ENCODE results near the gene AQP9.
A peak's percentile ranks its signal among the peaks of the same experiment; 100 is the strongest.

The AQP9 gene

GRCh38 chr15:58137686-58138085 is 495 bp upstream of the AQP9 start:
- no peak overlapping the region for H3K4me3 ChIP-seq (ENCODE audit: low read depth in 1 of 5, low read length in 5 of 5)
- no peaks in the 10 kb centered on the region for H3K9me3 ChIP-seq (ENCODE audit: control insufficient read depth in 5 of 5, low read length in 5 of 5)
- peaks cover 0 to 23% (median 6%) of the 10 kb centered on the region in 5 donors for H3K4me1 ChIP-seq (ENCODE audit: control insufficient read depth in 5 of 5, insufficient read depth in 5 of 5, low read length in 5 of 5)
- no peak overlapping the region for H3K9ac ChIP-seq (ENCODE audit: low read length in 5 of 5)
- H3K27me3 ChIP-seq (ENCODE audit: control insufficient read depth in 5 of 5, insufficient read depth in 4 of 5, low read length in 5 of 5): no peaks in the 10 kb centered on the region
- no peak overlapping the region for H3K27ac ChIP-seq (ENCODE audit: low read depth, low read length)
- H3K36me3 ChIP-seq (ENCODE audit: control insufficient read depth in 5 of 5, insufficient read depth in 5 of 5, low read length in 5 of 5): no peaks in the 10 kb centered on the region

- peak overlapping the region; percentile 85 for H3K27ac ChIP-seq (ENCODE audit: low read depth, low read length)
- peaks cover 0 to 23% (median 6%) of the 10 kb centered on the region in 5 donors for H3K4me1 ChIP-seq (ENCODE audit: control insufficient read depth in 5 of 5, insufficient read depth in 5 of 5, low read length in 5 of 5)
- H3K27me3 ChIP-seq (ENCODE audit: control insufficient read depth in 5 of 5, insufficient read depth in 4 of 5, low read length in 5 of 5): no peaks in the 10 kb centered on the region
- H3K4me3 ChIP-seq (ENCODE audit: low read depth in 1 of 5, low read length in 5 of 5): peak overlapping the region in 1 of 5 donors; percentile 4
- peak overlapping the region in 2 of 5 donors; percentile 6 to 28 for H3K9ac ChIP-seq (ENCODE audit: low read length in 5 of 5)
- H3K36me3 ChIP-seq (ENCODE audit: control insufficient read depth in 5 of 5, insufficient read depth in 5 of 5, low read length in 5 of 5): no peaks in the 10 kb centered on the region
- no peaks in the 10 kb centered on the region for H3K9me3 ChIP-seq (ENCODE audit: control insufficient read depth in 5 of 5, low read length in 5 of 5)
These were observed 1.3 kb downstream of the AQP9 start for GRCh38 chr15:58139276-58139988.

- Histone ChIP-seq H3K27me3 (ENCODE audit: control insufficient read depth in 5 of 5, insufficient read depth in 4 of 5, low read length in 5 of 5) (no peaks in the 10 kb centered on the region), H3K9ac (ENCODE audit: low read length in 5 of 5) (peak overlapping the region in 2 of 5 donors; percentile 6 to 28), H3K27ac (ENCODE audit: low read depth, low read length) (peak overlapping the region; percentile 85), H3K36me3 (ENCODE audit: control insufficient read depth in 5 of 5, insufficient read depth in 5 of 5, low read length in 5 of 5) (no peaks in the 10 kb centered on the region), H3K4me1 (ENCODE audit: control insufficient read depth in 5 of 5, insufficient read depth in 5 of 5, low read length in 5 of 5) (peaks cover 0 to 23% (median 6%) of the 10 kb centered on the region in 5 donors), H3K4me3 (ENCODE audit: low read depth in 1 of 5, low read length in 5 of 5) (peak overlapping the region in 1 of 5 donors; percentile 4), H3K9me3 (ENCODE audit: control insufficient read depth in 5 of 5, low read length in 5 of 5) (no peaks in the 10 kb centered on the region)
These were observed 1.9 kb downstream of the AQP9 start for GRCh38 chr15:58139989-58140522.

- H3K4me3 ChIP-seq (ENCODE audit: low read depth in 1 of 5, low read length in 5 of 5): no peak overlapping the region
These were observed 3.7 kb downstream of the AQP9 start for GRCh38 chr15:58141894-58142293.

GRCh38 chr15:58142827-58143461 is 4.8 kb downstream of the AQP9 start:
- Histone ChIP-seq H3K36me3 (ENCODE audit: control insufficient read depth in 5 of 5, insufficient read depth in 5 of 5, low read length in 5 of 5) (no peaks in the 10 kb centered on the region), H3K27ac (ENCODE audit: low read depth, low read length) (no peak overlapping the region), H3K27me3 (ENCODE audit: control insufficient read depth in 5 of 5, insufficient read depth in 4 of 5, low read length in 5 of 5) (peaks cover 0 to 2% (median 0%) of the 10 kb centered on the region in 5 donors), H3K9ac (ENCODE audit: low read length in 5 of 5) (no peak overlapping the region), H3K4me3 (ENCODE audit: low read depth in 1 of 5, low read length in 5 of 5) (no peak overlapping the region), H3K9me3 (ENCODE audit: control insufficient read depth in 5 of 5, low read length in 5 of 5) (no peaks in the 10 kb centered on the region), H3K4me1 (ENCODE audit: control insufficient read depth in 5 of 5, insufficient read depth in 5 of 5, low read length in 5 of 5) (peaks cover 0 to 24% (median 12%) of the 10 kb centered on the region in 5 donors)

More at GRCh38 chr15:58141894-58142293, 3.7 kb downstream of the AQP9 start:
- no peaks in the 10 kb centered on the region for H3K27me3 ChIP-seq (ENCODE audit: control insufficient read depth in 5 of 5, insufficient read depth in 4 of 5, low read length in 5 of 5)
- no peaks in the 10 kb centered on the region for H3K36me3 ChIP-seq (ENCODE audit: control insufficient read depth in 5 of 5, insufficient read depth in 5 of 5, low read length in 5 of 5)
- H3K27ac ChIP-seq (ENCODE audit: low read depth, low read length): no peak overlapping the region
- peaks cover 0 to 27% (median 6%) of the 10 kb centered on the region in 5 donors for H3K4me1 ChIP-seq (ENCODE audit: control insufficient read depth in 5 of 5, insufficient read depth in 5 of 5, low read length in 5 of 5)
- no peaks in the 10 kb centered on the region for H3K9me3 ChIP-seq (ENCODE audit: control insufficient read depth in 5 of 5, low read length in 5 of 5)
- no peak overlapping the region for H3K9ac ChIP-seq (ENCODE audit: low read length in 5 of 5)

- Histone ChIP-seq H3K9me3 (ENCODE audit: control insufficient read depth in 5 of 5, low read length in 5 of 5) (no peaks in the 10 kb centered on the region), H3K4me1 (ENCODE audit: control insufficient read depth in 5 of 5, insufficient read depth in 5 of 5, low read length in 5 of 5) (peaks cover 0 to 7% (median 2%) of the 10 kb centered on the region in 5 donors), H3K4me3 (ENCODE audit: low read depth in 1 of 5, low read length in 5 of 5) (no peak overlapping the region), H3K27me3 (ENCODE audit: control insufficient read depth in 5 of 5, insufficient read depth in 4 of 5, low read length in 5 of 5) (peaks cover 0 to 2% (median 0%) of the 10 kb centered on the region in 5 donors), H3K36me3 (ENCODE audit: control insufficient read depth in 5 of 5, insufficient read depth in 5 of 5, low read length in 5 of 5) (no peaks in the 10 kb centered on the region), H3K27ac (ENCODE audit: low read depth, low read length) (no peak overlapping the region), H3K9ac (ENCODE audit: low read length in 5 of 5) (no peak overlapping the region)
These were observed 7.4 kb downstream of the AQP9 start for GRCh38 chr15:58145606-58146005.

GRCh38 chr15:58146211-58146610 is 8.0 kb downstream of the AQP9 start:
- Histone ChIP-seq H3K4me1 (ENCODE audit: control insufficient read depth in 5 of 5, insufficient read depth in 5 of 5, low read length in 5 of 5) (peaks cover 0 to 7% (median 2%) of the 10 kb centered on the region in 5 donors), H3K27ac (ENCODE audit: low read depth, low read length) (no peak overlapping the region)

GRCh38 chr15:58146749-58147148 is 8.6 kb downstream of the AQP9 start:
- H3K9me3 ChIP-seq (ENCODE audit: control insufficient read depth in 5 of 5, low read length in 5 of 5): no peaks in the 10 kb centered on the region
- H3K36me3 ChIP-seq (ENCODE audit: control insufficient read depth in 5 of 5, insufficient read depth in 5 of 5, low read length in 5 of 5): no peaks in the 10 kb centered on the region
- no peak overlapping the region for H3K27ac ChIP-seq (ENCODE audit: low read depth, low read length)
- no peak overlapping the region for H3K9ac ChIP-seq (ENCODE audit: low read length in 5 of 5)
- peaks cover 0 to 7% (median 2%) of the 10 kb centered on the region in 5 donors for H3K4me1 ChIP-seq (ENCODE audit: control insufficient read depth in 5 of 5, insufficient read depth in 5 of 5, low read length in 5 of 5)
- no peak overlapping the region for H3K4me3 ChIP-seq (ENCODE audit: low read depth in 1 of 5, low read length in 5 of 5)
- peaks cover 0 to 2% (median 0%) of the 10 kb centered on the region in 5 donors for H3K27me3 ChIP-seq (ENCODE audit: control insufficient read depth in 5 of 5, insufficient read depth in 4 of 5, low read length in 5 of 5)

More at GRCh38 chr15:58146211-58146610, 8.0 kb downstream of the AQP9 start:
- H3K9ac ChIP-seq (ENCODE audit: low read length in 5 of 5): no peak overlapping the region
- peaks cover 0 to 2% (median 0%) of the 10 kb centered on the region in 5 donors for H3K27me3 ChIP-seq (ENCODE audit: control insufficient read depth in 5 of 5, insufficient read depth in 4 of 5, low read length in 5 of 5)
- no peaks in the 10 kb centered on the region for H3K9me3 ChIP-seq (ENCODE audit: control insufficient read depth in 5 of 5, low read length in 5 of 5)
- H3K4me3 ChIP-seq (ENCODE audit: low read depth in 1 of 5, low read length in 5 of 5): no peak overlapping the region
- no peaks in the 10 kb centered on the region for H3K36me3 ChIP-seq (ENCODE audit: control insufficient read depth in 5 of 5, insufficient read depth in 5 of 5, low read length in 5 of 5)

GRCh38 chr15:58147171-58147611 is 9.0 kb downstream of the AQP9 start:
- no peak overlapping the region for H3K4me3 ChIP-seq (ENCODE audit: low read depth in 1 of 5, low read length in 5 of 5)
- H3K4me1 ChIP-seq (ENCODE audit: control insufficient read depth in 5 of 5, insufficient read depth in 5 of 5, low read length in 5 of 5): peaks cover 0 to 7% (median 2%) of the 10 kb centered on the region in 5 donors
- no peak overlapping the region for H3K27ac ChIP-seq (ENCODE audit: low read depth, low read length)
- H3K27me3 ChIP-seq (ENCODE audit: control insufficient read depth in 5 of 5, insufficient read depth in 4 of 5, low read length in 5 of 5): peaks cover 0 to 2% (median 0%) of the 10 kb centered on the region in 5 donors
- H3K36me3 ChIP-seq (ENCODE audit: control insufficient read depth in 5 of 5, insufficient read depth in 5 of 5, low read length in 5 of 5): no peaks in the 10 kb centered on the region
- H3K9ac ChIP-seq (ENCODE audit: low read length in 5 of 5): no peak overlapping the region
- no peaks in the 10 kb centered on the region for H3K9me3 ChIP-seq (ENCODE audit: control insufficient read depth in 5 of 5, low read length in 5 of 5)

- H3K9ac ChIP-seq (ENCODE audit: low read length in 5 of 5): no peak overlapping the region
- no peaks in the 10 kb centered on the region for H3K36me3 ChIP-seq (ENCODE audit: control insufficient read depth in 5 of 5, insufficient read depth in 5 of 5, low read length in 5 of 5)
- peaks cover 0 to 2% (median 0%) of the 10 kb centered on the region in 5 donors for H3K27me3 ChIP-seq (ENCODE audit: control insufficient read depth in 5 of 5, insufficient read depth in 4 of 5, low read length in 5 of 5)
- peaks cover 0 to 7% (median 2%) of the 10 kb centered on the region in 5 donors for H3K4me1 ChIP-seq (ENCODE audit: control insufficient read depth in 5 of 5, insufficient read depth in 5 of 5, low read length in 5 of 5)
- no peak overlapping the region for H3K4me3 ChIP-seq (ENCODE audit: low read depth in 1 of 5, low read length in 5 of 5)
- no peak overlapping the region for H3K27ac ChIP-seq (ENCODE audit: low read depth, low read length)
- no peaks in the 10 kb centered on the region for H3K9me3 ChIP-seq (ENCODE audit: control insufficient read depth in 5 of 5, low read length in 5 of 5)
These were observed 9.9 kb downstream of the AQP9 start for GRCh38 chr15:58148120-58148519.
